Right hindlimb (tissue), 1 donor: ENCODE results near the gene AIG1.

ENCODE experiments used
- DNase-seq: peaks from one replicate; pipeline ENCODE4 v3.0.0-alpha.2; 2018

Gene AIG1

DNA sequence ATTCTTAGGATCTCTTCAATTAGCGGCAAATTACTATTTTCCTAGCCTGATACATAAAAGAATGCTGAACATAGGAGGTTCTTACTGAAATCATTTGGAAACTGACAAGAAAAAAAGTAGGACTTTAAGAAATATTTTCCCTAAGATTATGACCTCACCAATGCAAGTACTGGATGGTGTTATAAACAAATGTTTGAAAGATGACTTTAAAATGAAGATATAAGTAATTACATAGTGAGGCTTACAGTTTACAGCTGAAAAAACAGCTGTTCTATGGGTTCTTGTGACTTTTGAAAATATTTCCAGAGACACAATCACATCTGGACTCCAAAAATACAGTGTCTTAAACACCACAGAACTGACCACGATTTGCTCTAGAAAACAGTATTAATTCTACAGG, 324.9 kb downstream of the AIG1 start:
- DNase-seq = no peak

GRCh38 chr6:143390278-143390677, 329.6 kb downstream of the AIG1 start:
- no peak for DNase-seq
